Activated CD4-positive, alpha-beta T cell treated with anti-CD3 and anti-CD28 coated beads, Interleukin-2, amount 50 U/mL, for 4 hours (primary cell): Measurements from ENCODE around the gene AKR1B1.
A peak's percentile ranks its signal among the peaks of the same experiment; 100 is the strongest.

Experiments
- DNase-seq, 2 experiments: peaks; one replicate each; pipeline ENCODE4 v3.0.0-alpha.2; 2020

The AKR1B1 gene

DNA sequence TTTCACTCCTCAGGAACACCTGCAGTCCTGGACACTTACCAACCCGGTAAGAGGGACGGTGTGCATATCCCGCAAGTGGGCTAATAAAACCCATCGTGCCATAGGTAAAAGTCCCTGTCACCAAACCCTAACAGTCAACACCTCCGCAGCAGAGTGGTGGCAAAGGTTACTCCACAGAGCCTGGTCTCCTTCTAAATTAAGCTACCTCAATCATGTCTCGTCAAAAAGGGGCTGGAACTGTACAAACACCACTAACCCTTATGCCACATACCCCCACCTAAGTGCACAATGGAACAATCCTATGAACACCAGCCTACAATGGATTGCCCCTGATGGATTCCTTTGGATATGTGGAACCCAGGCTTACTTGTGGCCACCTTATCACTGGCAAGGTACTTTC, 9.6 kb upstream of the AKR1B1 start:
- no peak for DNase-seq

DNA sequence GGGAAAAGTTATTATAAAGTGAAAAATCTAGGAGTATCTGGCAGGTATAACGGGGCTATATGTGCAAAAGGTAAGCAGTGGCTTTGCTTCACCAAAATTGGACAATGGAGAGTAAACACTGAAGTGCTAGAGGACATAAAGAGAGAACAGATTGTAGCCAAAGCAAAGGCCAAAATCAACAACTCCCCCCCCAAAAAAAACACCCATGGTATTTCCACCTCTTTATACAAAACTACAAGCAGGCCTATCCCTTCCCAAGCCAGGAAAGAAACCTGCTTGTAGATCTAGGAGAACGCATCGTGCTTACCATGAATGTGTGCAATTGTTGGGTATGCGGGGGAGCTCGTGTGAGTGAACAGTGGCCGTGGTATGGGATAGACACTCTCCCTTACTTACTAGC, 9.2 kb upstream of the AKR1B1 start:
- no peak for DNase-seq

DNA sequence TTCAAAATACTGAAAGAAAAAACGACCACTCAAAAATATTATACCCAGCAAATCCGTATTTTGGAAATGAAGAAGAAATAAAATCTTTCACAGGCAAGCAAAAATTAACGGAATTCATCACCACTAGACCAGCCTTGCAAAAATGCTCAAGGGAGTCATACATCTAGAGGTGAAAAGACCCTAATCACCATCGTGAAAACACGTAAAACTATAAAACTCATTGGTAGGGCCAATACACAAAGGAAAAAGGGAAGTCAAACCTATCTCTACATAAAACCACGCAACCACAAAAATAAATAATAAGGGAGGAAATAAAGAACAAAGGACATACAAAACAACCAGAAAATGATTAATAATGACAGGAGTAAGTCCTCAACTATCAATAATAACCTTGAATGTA, 6.6 kb upstream of the AKR1B1 start:
- DNase-seq: no peak

- DNase-seq: no peak
These were observed 5.6 kb upstream of the AKR1B1 start for GRCh38 chr7:134464496-134464895.

GRCh38 chr7:134463751-134464150, 4.9 kb upstream of the AKR1B1 start:
- no peak for DNase-seq

- no peak for DNase-seq
These were observed 3.5 kb upstream of the AKR1B1 start for GRCh38 chr7:134462337-134462925.

GRCh38 chr7:134461916-134462315, 3.0 kb upstream of the AKR1B1 start:
- no peak for DNase-seq

DNA sequence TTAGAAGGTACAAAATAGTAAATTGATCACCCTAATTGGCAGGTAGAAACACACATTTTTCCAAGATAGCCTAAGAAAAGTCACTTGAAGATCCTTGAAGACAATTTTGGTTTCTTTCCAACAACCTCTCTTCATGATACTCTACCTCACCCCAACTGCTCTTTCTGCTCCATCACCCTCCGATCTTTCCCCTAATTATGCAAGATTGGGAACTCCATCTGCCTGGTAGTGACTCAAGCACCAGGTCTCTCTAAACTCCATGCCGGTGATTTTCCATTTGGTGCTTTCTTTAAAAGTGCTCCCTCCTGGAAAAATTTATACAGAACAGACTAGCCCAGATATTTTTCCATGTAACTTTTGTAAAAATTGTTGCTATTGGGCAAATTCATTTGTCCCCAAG, 1.1 kb upstream of the AKR1B1 start:
- DNase-seq: no peak

- peak; percentile 30 to 33 for DNase-seq
These were observed 527 bp downstream of the AKR1B1 start for GRCh38 chr7:134458341-134458805.

DNA sequence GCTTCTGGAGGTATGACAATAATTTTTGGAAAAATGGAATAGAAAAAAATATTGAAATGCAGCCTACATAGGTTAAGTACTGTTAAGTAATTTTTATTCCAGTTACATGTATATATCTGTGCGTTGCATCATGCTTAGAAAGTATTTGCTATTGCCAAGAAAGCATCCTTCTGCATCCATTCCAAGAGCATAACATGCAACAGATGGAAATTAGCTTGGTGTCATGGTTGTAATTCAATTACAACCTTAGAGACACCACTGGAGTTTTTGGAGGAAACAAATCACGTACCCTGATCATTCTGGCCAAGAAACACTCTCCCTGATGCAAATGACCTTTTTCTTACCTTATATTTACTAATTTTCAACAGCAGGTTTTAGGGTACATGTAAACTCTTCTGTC, 1.7 kb downstream of the AKR1B1 start:
- no peak for DNase-seq

DNA sequence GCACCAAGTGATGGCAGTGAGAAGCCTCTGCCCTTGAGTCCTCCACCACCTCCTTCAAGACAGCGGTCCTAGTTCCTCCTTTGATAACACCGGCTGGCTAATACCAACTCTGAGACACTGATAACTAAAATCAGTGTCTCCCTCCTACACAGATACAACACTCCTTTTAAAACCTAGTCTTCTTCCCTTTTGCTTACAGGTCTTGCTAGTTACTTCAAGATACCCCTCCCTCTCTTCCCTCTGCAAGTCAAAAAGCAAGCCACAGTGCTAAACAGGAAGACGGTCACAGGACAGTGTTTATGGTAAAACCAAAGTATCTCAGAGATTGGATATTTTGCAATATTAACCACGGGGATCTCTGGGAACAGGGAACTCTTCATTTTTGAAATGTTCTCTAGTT, 4.6 kb downstream of the AKR1B1 start:
- DNase-seq: no peak

- no peak for DNase-seq
These were observed 5.4 kb downstream of the AKR1B1 start for GRCh38 chr7:134453518-134453917.

DNA sequence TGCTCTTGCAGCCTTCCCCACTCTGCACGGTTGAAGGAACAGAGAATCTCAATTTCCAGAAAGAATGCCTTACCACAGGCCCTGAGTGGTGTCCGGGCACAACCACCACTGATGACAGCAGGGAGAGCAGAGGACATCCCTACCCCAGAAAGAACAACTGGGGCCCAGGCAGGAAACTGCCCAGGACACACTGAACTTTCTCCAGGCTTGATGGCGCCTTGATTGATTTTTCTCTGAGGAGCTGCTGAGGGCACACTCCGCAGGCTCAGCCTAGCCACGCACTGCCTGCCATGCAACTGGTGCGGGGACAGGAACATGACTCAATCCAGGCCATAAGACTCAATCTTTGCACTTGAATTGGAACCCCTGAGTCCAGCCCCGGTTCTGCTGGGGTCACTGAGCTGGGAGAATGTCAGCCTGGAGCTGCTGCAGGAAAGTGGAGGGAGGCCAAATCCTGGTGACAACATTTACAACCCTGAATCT, 5.9 kb downstream of the AKR1B1 start:
- no peak for DNase-seq

- no peak for DNase-seq
These were observed 6.5 kb downstream of the AKR1B1 start for GRCh38 chr7:134452419-134452838.

GRCh38 chr7:134451656-134452055, 7.2 kb downstream of the AKR1B1 start:
- DNase-seq: no peak

- DNase-seq: no peak
These were observed 8.5 kb downstream of the AKR1B1 start for GRCh38 chr7:134450294-134451000.

GRCh38 chr7:134449680-134450079, 9.2 kb downstream of the AKR1B1 start:
- DNase-seq: no peak

GRCh38 chr7:134448356-134449229, 10.3 kb downstream of the AKR1B1 start:
- no peak for DNase-seq

DNA sequence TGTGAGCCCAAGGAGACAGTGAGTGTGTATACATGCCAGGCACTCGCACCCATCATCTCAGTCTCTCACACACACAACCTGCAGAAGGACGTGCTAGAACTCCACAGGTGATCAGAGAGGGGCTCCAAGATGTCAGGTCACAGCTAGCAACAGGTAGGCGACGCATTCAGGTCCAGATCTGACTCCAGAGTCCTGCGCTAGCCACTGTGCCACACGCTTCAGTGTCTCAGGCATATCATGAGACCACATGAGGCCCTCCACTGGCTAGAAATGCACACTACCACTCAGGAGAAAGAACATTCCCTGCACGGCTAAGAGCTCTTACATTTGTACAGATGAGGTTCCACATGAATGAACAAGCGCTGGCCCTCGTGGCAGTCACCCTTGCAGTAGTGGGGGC, 11.5 kb downstream of the AKR1B1 start:
- DNase-seq: no peak

DNA sequence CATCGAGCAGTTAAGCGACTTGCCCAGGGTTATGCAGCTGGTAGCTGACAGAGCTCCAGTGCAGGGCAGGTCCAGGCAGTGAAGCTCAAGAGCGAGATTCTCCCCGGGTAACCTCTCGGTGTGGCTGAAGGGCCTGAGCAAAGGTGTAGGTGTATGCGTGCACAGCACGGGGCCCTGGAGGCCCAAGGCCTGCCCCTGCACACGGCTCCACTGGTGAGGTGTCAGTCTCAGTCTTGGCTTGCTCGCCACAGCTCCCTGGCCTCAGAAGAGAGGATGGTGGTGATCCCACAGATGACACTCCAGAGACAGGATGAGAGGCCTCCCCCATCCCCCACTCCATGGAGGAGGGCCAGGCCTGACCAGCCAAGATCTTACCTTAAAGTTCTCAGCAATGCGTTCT, 12.0 kb downstream of the AKR1B1 start:
- no peak for DNase-seq

- no peak for DNase-seq
These were observed 12.5 kb downstream of the AKR1B1 start for GRCh38 chr7:134446446-134446845.

DNA sequence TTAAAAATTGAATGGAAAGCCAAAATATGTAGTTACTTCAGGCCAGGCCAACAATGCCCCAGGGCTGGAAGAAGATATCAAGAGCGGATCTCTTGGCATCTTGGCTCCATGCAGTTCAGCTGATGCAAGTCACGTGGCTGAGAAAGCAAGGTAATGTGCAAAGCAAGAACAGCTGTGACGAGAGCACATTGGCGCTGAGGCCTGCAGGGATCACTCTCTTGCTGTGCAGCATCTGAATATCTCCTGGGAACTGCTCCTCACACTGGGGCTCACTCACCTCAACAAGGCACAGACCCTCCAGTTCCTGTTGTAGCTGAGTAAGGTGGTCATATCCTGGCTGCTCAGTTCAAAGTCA, 14.0 kb downstream of the AKR1B1 start:
- DNase-seq: no peak

DNA sequence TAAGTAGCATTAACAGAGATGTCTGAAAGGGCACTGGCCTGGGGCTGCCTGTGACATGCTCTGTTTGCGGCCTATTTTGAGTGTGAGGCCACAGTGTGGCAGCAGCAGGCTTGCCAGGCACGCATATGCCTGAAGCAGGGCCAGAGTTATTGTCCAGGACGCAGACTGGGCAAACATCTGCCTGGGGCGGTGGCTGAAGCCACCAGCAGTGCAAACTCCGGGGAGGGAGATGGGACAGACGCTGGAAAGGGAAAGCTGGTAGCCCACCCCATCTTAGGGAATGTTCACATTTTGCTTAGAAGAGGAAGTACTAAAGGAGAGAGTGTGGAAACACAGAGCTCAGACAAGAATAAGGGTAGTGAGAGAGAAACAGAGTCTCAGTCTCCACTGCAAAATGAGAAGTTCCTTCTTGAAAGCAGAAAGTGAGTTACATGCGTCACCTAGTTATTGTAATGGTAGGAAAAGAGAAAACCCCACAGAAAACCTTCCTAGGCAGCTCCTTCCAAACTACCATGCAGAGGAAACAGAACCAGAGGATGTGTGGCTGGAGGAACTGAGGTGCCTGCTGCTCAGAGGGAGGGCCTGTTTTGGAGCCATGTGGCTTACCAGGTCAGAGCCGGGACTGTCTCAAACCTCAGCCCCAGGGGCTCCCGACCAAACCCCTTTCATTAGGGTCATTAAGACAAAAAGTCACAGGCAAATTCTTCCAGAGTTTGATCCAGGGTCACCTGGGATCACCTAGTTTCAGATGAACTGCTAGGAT, 14.5 kb downstream of the AKR1B1 start:
- DNase-seq: no peak
